ENCODE measurements around the gene NFE2L2.
"Not testable (repeated sequence)": the region's sequence is repeated elsewhere in the genome, so short reads cannot be mapped to it uniquely, and the experiment has no call there.

The NFE2L2 gene

DNA sequence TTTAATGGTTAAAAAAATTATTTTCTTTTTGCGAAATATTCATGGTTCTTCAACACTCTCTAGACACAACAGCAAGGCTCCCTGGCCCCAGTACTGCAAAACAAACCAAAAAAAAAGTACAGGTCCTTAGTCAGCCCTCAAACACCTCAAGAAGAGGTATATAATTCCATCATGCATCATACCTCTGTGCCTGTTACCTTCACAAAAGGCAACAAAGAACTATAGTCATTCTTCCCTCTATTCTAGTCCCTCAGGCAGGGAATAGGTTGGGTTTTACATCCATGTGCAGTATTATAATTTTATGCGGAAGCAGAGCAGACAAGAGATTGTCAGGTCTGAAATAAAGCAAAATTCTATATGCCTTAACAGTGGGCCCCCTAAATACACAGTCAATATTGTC lies 8.5 kb downstream of the NFE2L2 start:
- DNase-seq (ENCODE audit: low read depth), result no peak

DNA sequence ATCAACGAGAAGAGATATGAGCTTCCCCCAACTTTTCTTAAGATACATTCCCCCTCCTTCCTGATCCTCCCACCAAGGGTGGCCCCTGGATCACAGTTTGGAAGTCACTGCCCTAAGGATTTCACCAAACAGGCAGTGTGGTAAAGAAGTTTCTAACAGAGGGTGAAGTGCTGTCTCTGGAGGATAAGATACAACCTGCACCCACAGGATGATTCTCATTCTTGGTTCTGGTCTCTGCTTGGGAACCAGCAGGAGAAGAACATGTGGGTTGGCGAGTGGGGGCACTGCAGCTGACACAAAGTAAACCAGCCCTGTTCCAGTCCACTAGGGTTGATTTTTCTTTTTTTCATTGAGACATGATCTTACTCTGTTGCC lies 9.3 kb downstream of the NFE2L2 start:
- no peak for DNase-seq (ENCODE audit: low read depth)

GRCh38 chr2:177254433-177255226 lies 9.9 kb downstream of the NFE2L2 start:
- no peak for DNase-seq (ENCODE audit: low read depth)

GRCh38 chr2:177253704-177254103 lies 10.8 kb downstream of the NFE2L2 start:
- no peak for DNase-seq (ENCODE audit: low read depth)

DNA sequence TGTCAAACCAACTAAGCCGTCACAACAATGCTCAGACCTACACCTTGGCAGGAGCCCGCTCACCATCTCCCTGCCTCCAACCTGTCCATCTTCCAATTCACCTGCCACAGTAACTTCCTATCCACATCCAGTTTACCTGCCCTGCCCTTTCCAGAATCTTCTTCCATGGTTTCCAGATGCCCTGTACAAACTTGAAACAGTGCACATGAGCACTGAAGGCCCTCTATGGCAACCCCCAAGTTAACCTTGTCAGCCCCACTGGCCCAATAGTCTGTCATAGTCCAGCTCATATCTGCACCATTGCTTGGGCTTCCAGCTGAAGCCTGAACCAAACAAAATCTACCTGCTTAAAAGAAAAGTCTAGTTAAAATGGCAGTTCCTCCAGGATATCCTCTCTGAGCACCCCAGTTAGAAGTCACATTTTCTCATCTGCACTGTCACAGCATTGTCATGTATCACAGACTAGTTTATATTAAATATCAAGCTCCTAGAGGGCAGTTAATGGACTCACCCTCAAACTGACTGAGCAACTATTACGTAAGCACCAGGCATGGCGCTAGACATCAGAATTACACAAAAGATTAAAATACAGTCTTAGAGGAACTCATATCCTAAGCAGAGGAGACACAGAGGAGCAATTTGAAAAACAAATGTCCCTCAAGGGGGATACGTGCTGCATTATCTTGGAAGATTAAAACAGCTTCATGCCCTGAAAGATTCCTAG lies 11.6 kb downstream of the NFE2L2 start:
- DNase-seq (ENCODE audit: low read depth), result no peak

- DNase-seq (ENCODE audit: low read depth), result no peak
Observed at GRCh38 chr2:177251165-177251542, 13.4 kb downstream of the NFE2L2 start.

GRCh38 chr2:177250461-177250860 lies 14.1 kb downstream of the NFE2L2 start:
- DNase-seq (ENCODE audit: low read depth), result no peak

DNA sequence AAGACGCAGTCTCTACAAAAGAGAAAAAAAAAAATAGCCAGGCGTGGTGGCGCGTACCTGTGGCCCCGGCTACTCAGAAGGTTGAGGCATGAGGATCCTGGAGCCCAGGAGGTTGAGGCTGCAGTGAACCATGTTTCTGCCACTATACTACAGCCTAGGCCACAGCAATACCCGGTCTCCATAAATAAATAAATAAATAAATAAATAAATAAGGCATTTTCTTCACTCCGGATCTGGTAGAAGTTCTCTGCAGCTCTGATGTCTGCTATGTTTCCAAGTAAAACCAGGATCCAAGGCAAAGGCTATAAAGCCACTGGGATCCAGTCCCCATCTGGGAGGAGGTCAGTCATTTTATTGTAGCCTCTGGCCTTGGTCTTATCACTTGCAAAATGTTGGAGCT lies 15.5 kb downstream of the NFE2L2 start:
- no peak for DNase-seq (ENCODE audit: low read depth)

DNA sequence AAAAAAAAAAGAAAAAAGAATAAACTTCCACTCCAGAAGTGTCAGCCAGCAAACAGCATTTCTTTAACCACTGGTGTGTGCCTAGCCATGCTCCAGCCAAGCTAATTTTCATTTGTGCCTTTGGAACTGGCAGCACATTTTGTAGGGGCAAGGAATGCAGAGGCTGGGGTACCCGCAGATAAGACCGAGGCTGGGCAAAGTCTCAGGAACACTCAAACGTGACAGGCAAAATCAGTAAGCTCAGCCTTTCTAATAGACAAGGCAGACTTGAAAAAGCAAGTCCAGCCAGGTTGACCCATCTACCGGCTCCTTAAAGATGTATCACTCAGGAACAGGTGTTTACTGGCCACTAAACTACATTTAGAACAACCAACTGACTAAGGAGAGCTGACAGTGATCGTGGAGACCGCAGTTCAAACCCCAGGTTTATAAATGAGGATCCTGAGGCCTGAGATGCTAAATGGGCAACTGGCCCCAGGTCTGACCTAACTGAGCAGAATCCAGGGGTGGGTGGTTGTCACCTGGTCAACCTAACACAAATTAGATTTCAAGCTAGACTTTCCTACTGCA lies 16.7 kb downstream of the NFE2L2 start:
- DNase-seq (ENCODE audit: low read depth), result no peak

GRCh38 chr2:177246523-177247030 lies 17.9 kb downstream of the NFE2L2 start:
- not testable (repeated sequence) for DNase-seq (ENCODE audit: low read depth)

GRCh38 chr2:177246000-177246399 lies 18.5 kb downstream of the NFE2L2 start:
- DNase-seq (ENCODE audit: low read depth), result no peak

DNA sequence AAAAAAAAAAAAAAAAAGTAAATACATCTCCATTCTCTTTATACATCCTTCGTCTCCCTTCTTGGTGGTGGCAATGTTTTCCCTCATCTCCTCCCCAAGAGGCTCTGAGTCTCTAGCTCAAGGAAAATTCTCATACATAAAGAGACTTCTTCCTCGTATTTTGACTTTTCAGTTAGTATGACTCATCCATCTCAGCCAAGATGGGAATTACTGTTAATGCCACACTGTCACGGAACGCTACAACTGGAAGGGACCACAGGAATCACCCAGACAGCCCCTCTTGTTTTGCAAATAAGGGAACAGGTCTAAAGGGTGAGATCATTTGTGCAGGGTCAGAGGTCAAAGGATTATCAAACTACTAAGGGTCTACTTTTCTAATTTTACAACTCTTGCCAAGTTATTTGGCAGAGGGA lies 19.5 kb downstream of the NFE2L2 start:
- DNase-seq (ENCODE audit: low read depth), result no peak

DNA sequence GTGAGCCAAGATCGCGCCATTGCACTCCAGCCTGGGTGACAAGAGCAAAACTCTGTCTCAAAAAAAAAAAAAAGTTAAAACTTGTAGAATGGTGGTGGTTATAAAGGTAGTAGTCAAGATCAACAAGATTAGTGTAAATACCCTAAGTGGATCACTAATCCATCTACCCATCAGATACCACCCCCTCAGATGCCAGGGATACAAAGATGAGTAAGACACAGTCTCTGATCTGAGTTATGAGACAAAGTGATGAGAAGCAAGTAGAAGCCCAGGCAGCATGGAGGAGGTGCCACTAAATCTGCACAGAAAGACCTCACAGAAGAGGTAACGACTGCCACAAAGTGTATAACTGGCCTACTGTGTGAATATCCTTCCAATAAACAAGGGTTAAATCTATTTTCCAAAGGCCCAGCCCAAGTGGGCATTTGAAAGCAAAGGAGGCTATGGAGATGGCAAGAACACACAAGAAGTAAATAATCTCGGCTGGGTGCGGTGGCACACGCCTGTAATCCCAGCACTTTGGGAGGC lies 20.2 kb downstream of the NFE2L2 start:
- no peak for DNase-seq (ENCODE audit: low read depth)

DNA sequence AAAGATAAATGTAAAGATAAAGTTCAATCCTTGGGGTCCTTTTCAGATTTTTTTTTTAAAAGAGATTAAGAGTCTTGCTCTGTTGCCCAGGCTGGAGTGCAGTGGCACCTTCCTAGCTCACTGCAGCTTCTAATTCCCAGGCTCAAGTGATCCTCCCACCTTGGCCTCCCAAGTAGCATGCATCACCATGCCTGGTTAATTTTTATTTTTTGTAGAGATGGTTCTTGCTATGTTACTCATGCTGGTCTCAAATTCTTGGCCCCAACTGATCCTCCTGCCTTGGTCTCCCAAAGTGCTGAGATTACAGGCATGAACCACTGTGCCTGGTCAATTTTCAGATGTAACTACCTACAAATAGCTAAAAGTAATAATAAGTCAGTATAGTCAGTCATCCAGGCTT lies 21.1 kb downstream of the NFE2L2 start:
- DNase-seq (ENCODE audit: low read depth), result no peak

GRCh38 chr2:177243073-177243472 lies 21.5 kb downstream of the NFE2L2 start:
- no peak for DNase-seq (ENCODE audit: low read depth)

DNA sequence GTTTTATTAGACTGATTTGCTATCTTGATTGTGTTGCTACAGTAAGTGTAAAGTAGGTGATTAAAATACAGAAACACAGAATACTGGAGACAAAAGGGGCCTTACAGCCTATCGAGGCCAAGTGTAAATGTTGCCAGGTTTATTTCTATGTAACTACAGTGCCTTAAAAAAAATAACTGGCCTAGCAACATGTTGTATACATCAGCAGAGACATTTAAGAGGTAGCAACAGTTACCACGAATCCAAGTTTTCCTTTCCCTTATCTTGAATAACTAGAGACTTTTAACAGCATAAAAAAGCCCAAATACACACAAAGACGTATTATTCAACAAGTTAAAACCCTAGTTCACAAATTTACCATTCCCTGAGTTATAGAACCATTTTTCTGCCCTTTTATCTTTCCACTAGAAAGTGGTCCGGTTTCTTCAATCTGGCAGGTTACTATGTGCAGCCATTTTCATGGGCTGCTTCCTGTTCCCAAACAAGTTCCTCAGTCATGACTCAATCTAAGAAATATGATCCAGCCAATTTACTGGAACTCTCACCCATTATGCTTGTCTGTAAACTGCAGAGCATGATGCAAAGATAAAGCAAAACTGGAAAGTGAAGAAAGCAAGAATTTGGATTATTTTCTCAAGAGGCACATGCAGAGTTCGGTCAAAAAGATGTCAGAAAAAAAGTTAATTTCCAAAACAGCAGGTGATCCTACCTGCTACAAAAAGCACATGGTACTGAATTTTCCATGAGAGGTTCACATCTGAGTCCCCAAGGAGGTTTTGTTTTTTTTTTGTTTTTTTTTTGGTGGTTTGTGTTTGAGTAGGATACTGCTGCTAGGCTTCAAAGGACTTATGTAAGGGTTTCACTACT lies 22.2 kb downstream of the NFE2L2 start:
- DNase-seq (ENCODE audit: low read depth), result no peak

DNA sequence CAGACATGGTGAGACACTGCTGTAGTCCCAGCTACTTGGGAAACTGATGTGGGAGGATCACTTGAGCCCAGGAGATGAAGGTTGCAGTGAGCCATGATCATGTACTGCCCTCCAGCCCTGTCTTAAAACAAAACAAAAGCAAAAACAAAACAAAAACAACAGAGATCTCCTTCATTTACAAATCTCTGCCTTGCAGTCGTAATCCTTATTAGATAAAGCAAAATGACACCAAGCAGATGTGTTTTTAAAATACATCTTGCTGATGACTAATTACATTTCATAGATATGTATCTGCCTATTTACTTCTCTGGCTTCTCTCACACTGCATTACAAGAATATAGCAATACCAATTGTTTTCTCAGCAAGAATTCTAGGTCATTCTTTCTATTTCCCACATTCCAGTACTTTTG lies 22.8 kb downstream of the NFE2L2 start:
- DNase-seq (ENCODE audit: low read depth), result no peak

- DNase-seq (ENCODE audit: low read depth), result no peak
Observed at GRCh38 chr2:177239932-177240630, 24.4 kb downstream of the NFE2L2 start.

- no peak for DNase-seq (ENCODE audit: low read depth)
Observed at GRCh38 chr2:177239053-177239452, 25.5 kb downstream of the NFE2L2 start.

- no peak for DNase-seq (ENCODE audit: low read depth)
Observed at GRCh38 chr2:177237932-177238331, 26.6 kb downstream of the NFE2L2 start.

DNA sequence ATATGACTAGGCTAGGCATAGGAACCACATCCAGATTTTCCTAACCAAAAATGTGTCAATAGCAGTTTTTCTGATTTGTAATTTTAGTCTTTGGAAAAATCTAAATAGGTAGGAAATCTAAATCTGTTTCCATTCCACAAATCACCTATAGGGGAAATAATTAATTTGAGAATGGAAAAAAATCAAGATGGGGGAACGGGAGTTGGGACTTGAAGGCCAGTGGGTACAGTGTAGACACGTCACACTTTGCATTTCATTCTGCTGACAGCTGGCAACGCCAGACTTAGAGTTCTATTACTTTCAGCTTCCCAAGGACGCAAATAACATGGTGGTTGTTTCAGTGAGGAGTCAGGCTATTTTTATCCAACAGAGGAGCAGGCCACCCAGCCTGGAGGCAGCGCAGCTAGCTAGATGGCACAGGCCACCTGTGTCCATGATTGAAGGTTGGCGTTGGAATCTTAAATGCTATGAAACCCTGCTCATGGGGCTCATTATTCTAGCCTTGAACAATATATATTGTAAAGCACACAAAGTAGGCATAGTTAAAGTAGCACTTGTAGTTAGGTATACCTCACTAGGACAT lies 28.6 kb downstream of the NFE2L2 start:
- DNase-seq (ENCODE audit: low read depth), result no peak
